HS-27A (cell line): ENCODE results near the gene BTBD9.

ENCODE experiments used
- DNase-seq: peaks from one replicate; pipeline ENCODE4 v3.0.0-alpha.2; 2012; ENCODE audit warnings: low read depth, missing footprints

The BTBD9 gene

GRCh38 chr6:38341496-38341895 lies 298.2 kb downstream of the BTBD9 start:
- no peak for DNase-seq

- DNase-seq: no peak
Observed at GRCh38 chr6:38339914-38340313, 299.8 kb downstream of the BTBD9 start.

GRCh38 chr6:38337819-38338465 lies 301.8 kb downstream of the BTBD9 start:
- peak; percentile 31 for DNase-seq

- DNase-seq: no peak
Observed at GRCh38 chr6:38336922-38337321, 302.8 kb downstream of the BTBD9 start.

GRCh38 chr6:38326837-38327236 lies 312.9 kb downstream of the BTBD9 start:
- no peak for DNase-seq

- DNase-seq: no peak
Observed at GRCh38 chr6:38323216-38323615, 316.5 kb downstream of the BTBD9 start.

- no peak for DNase-seq
Observed at GRCh38 chr6:38322138-38322537, 317.6 kb downstream of the BTBD9 start.

GRCh38 chr6:38320843-38321242 lies 318.9 kb downstream of the BTBD9 start:
- no peak for DNase-seq

- no peak for DNase-seq
Observed at GRCh38 chr6:38320358-38320757, 319.4 kb downstream of the BTBD9 start.

GRCh38 chr6:38319256-38320212 lies 320.2 kb downstream of the BTBD9 start:
- DNase-seq: no peak

- DNase-seq: no peak
Observed at GRCh38 chr6:38316099-38316868, 323.4 kb downstream of the BTBD9 start.

- no peak for DNase-seq
Observed at GRCh38 chr6:38311201-38311600, 328.5 kb downstream of the BTBD9 start.

- DNase-seq: no peak
Observed at GRCh38 chr6:38310061-38310460, 329.7 kb downstream of the BTBD9 start.

- no peak for DNase-seq
Observed at GRCh38 chr6:38307740-38308139, 332.0 kb downstream of the BTBD9 start.

- no peak for DNase-seq
Observed at GRCh38 chr6:38306931-38307330, 332.8 kb downstream of the BTBD9 start.

- DNase-seq: no peak
Observed at GRCh38 chr6:38305995-38306681, 333.6 kb downstream of the BTBD9 start.

GRCh38 chr6:38302838-38303237 lies 336.9 kb downstream of the BTBD9 start:
- DNase-seq: no peak

- DNase-seq: no peak
Observed at GRCh38 chr6:38302081-38302480, 337.6 kb downstream of the BTBD9 start.

GRCh38 chr6:38290133-38290799 lies 349.5 kb downstream of the BTBD9 start:
- DNase-seq: no peak

- no peak for DNase-seq
Observed at GRCh38 chr6:38287487-38287886, 352.2 kb downstream of the BTBD9 start.

- DNase-seq: no peak
Observed at GRCh38 chr6:38284802-38285394, 354.8 kb downstream of the BTBD9 start.
